Tibial artery (tissue), 4 donors: ENCODE measurements around the gene METRN.
A peak's percentile ranks its signal among the peaks of the same experiment; 100 is the strongest.

ENCODE experiments used
- DNase-seq, 2 donors: peaks; one replicate each; pipeline ENCODE4 v3.0.0-alpha.2; 2019
- H3K27ac ChIP-seq, 2 donors: fragments of 200-600 bp; sonication (generic) in 1 of 2; 1 replicate in 1 of 2; 2 replicates in 1 of 2; pipeline ENCODE4 v1.5.1; 2018 to 2019; ENCODE audit warnings: mild to moderate bottlenecking in 1 of 2
- H3K27me3 ChIP-seq, 2 donors: fragments of 200-600 bp; sonication (generic) in 1 of 2; one replicate each; pipeline versions ENCODE4 v1.5.1 to v1.6.0; 2016 to 2019
- H3K36me3 ChIP-seq, 3 donors: fragments of 200-600 bp; sonication (generic) in 2 of 3; one replicate each; pipeline ENCODE4 v1.5.1; 2016 to 2019; ENCODE audit warnings: mild to moderate bottlenecking in 2 of 3
- H3K4me1 ChIP-seq, 4 donors: fragments of 200-600 bp; sonication (generic) in 2 of 4; 1 replicate in 3 of 4; 2 replicates in 1 of 4; pipeline ENCODE4 v1.5.1; 2016 to 2019
- H3K4me3 ChIP-seq, 2 donors: fragments of 200-600 bp; sonication (generic) in 1 of 2; 1 replicate in 1 of 2; 2 replicates in 1 of 2; pipeline ENCODE4 v1.5.1; 2018 to 2019; ENCODE audit warnings: mild to moderate bottlenecking in 2 of 2
- H3K9me3 ChIP-seq, 3 donors: fragments of 200-600 bp; sonication (generic) in 1 of 3; one replicate each; pipeline ENCODE4 v1.5.1; 2016 to 2019
- intact Hi-C: fragments of 100-400 bp; cut with DNase I; formaldehyde crosslinking; loops from one replicate; pipeline ENCODE4 v1.15.0; 2023; ENCODE audit warnings: low total_unique reads
- TF ChIP-seq, protein P1 (sequence below), 2 experiments: fragments of 200-600 bp in 1 of 2; fragments of 450-650 bp in 1 of 2; IDR thresholded peaks; one replicate each; pipeline ENCODE4 v1.5.1; 2017 to 2019; ENCODE audit warnings: antibody characterized with exemption in 2 of 2, mild to moderate bottlenecking in 1 of 2, moderate library complexity in 1 of 2

Gene METRN

GRCh38 chr16:732936-733335 is 18.0 kb downstream of the METRN start:
- TF ChIP-seq, protein P1, sequence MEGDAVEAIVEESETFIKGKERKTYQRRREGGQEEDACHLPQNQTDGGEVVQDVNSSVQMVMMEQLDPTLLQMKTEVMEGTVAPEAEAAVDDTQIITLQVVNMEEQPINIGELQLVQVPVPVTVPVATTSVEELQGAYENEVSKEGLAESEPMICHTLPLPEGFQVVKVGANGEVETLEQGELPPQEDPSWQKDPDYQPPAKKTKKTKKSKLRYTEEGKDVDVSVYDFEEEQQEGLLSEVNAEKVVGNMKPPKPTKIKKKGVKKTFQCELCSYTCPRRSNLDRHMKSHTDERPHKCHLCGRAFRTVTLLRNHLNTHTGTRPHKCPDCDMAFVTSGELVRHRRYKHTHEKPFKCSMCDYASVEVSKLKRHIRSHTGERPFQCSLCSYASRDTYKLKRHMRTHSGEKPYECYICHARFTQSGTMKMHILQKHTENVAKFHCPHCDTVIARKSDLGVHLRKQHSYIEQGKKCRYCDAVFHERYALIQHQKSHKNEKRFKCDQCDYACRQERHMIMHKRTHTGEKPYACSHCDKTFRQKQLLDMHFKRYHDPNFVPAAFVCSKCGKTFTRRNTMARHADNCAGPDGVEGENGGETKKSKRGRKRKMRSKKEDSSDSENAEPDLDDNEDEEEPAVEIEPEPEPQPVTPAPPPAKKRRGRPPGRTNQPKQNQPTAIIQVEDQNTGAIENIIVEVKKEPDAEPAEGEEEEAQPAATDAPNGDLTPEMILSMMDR (IDR thresholded peaks at IDR 0.05): no peak
- H3K36me3 ChIP-seq: peaks cover 33 to 87% (median 58%) of the 10 kb centered on the region in 3 donors
- DNase-seq: peak in 1 of 2 donors; percentile 60

GRCh38 chr16:733382-734207 is 18.7 kb downstream of the METRN start:
- DNase-seq: peak in 1 of 2 donors; percentile 62
- Histone ChIP-seq H3K4me3 (no peak overlapping the region), H3K36me3 (peaks cover 33 to 90% (median 60%) of the 10 kb centered on the region in 3 donors), H3K27ac (no peak overlapping the region), H3K4me1 (peaks cover 0 to 6% (median 5%) of the 10 kb centered on the region in 4 donors), H3K27me3 (peaks cover 0 to 8% of the 10 kb centered on the region in 2 donors), H3K9me3 (no peaks in the 10 kb centered on the region)
- TF ChIP-seq, protein P1 (IDR thresholded peaks at IDR 0.05): no peak
- intact Hi-C loops: loop anchor here (10.0 kb wide), 1 partner anchor 1491 kb away; the partner anchor contains the start of gene E4F1

More at GRCh38 chr16:732936-733335, 18.0 kb downstream of the METRN start:
- intact Hi-C loops: loop anchor here (10.0 kb wide), 1 partner anchor 1492 kb away; the partner anchor contains the start of gene E4F1
- Histone ChIP-seq H3K27me3 (peaks cover 0 to 15% of the 10 kb centered on the region in 2 donors), H3K9me3 (no peaks in the 10 kb centered on the region), H3K4me3 (no peak overlapping the region), H3K4me1 (peaks cover 0 to 12% (median 12%) of the 10 kb centered on the region in 4 donors), H3K27ac (no peak overlapping the region)

DNA sequence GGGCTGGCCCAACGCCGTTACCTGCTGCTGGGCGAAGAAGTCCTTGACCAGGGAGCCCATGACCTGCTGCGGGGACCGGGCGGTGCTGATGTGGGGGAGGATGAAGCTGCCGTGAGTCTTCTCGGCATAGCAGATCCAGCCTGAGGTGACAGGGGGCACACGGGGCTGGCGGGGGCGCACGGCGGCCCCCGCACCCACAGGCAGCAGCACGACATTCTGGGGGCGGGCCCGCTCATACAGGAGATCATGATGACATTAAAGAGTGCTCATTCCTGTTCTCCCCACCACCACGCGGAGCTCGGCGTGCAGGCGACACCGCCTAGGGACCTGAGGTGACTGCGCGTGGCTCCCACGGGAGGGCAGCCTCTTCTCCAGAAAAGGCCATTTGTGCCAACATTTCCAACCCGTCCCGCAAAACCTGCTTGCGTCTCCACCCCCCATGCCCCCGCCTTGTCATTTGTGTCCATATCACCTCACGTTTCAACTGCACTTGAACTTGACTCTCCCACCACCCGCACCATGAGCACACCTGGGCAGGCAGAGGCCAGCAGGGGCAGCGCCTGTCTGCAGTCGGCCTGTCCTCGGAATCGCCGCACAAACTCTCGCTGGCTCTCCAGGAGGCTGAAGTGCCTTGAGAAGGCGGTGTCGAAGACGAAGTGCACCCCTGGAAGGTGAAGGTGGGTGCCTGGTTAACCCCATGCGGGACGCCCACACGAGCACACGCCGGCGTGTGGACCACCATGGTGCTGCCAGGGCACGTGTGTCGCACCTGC is 19.5 kb downstream of the METRN start:
- peak in 1 of 2 donors; percentile 58 for DNase-seq
- intact Hi-C loops: loop anchor here (10.0 kb wide), 1 partner anchor 1490 kb away; the partner anchor contains the start of gene E4F1
- Histone ChIP-seq H3K4me3 (no peak overlapping the region), H3K36me3 (peaks cover 33 to 97% (median 60%) of the 10 kb centered on the region in 3 donors), H3K27ac (no peak overlapping the region), H3K9me3 (no peaks in the 10 kb centered on the region), H3K27me3 (peaks cover 0 to under 1% of the 10 kb centered on the region in 2 donors), H3K4me1 (peaks cover 0 to 2% (median under 1%) of the 10 kb centered on the region in 4 donors)
- TF ChIP-seq, protein P1 (IDR thresholded peaks at IDR 0.05): no peak

DNA sequence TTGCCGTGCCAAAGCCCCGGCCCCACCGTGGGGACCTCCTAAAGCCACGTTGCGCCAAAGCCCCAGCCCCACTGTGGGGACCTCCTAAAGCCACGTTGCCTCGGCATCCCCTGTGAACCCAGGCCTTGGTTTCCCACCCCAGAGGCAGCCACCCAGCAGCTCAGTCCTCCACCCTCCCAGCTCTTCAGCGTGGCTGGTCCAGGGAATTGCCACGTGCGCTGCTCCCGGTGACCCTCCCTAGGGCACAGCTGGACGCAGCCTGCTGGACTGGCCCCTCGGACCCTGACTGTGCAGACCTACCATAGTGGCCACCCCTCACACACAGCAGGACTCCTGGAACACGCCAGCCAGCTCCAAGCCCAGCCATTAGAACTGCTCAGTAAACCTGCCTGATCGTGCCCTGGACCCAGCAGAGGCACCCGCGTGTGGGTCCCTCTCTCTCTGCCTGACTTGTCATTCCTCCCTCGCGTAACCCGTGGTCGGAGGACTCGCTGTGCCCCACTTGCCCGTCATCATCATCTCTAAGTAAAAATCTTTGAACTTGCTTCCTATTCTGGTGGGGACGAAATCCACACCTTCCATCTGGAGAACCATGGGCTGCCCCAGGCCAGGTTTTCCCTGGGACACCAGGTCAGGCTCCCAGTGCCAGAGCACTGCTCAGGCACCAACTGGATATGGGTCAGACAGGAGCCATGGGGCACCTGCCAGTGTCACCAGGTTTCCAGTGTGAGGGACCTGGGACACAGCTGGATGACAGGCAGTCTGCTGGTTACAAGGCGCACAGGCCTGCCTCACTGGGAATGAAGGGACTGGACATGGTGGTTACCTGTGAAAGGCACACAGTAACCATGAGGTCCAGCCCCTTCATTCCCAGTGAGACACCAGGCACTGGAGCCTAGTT is 20.3 kb downstream of the METRN start:
- H3K36me3 ChIP-seq: peaks cover 33 to 88% (median 60%) of the 10 kb centered on the region in 3 donors

More for the DNA sequence above, 20.3 kb downstream of the METRN start:
- no peak overlapping the region for H3K27ac ChIP-seq
- H3K4me1 ChIP-seq: peaks cover 2 to 10% (median 8%) of the 10 kb centered on the region in 4 donors
- intact Hi-C loops: loop anchor here (10.0 kb wide), 1 partner anchor 1490 kb away; the partner anchor contains the start of gene E4F1
- peak in 1 of 2 donors; percentile 59 for DNase-seq
- TF ChIP-seq, protein P1 (IDR thresholded peaks at IDR 0.05): no peak
- H3K27me3 ChIP-seq: no peaks in the 10 kb centered on the region
- no peaks in the 10 kb centered on the region for H3K9me3 ChIP-seq
- H3K4me3 ChIP-seq: no peak overlapping the region
